Measurements from ENCODE around the gene HDAC4. TPM values are rescaled to one million over a fixed set of nuclear protein-coding genes. Genes with fewer than 3 reads are reported as not detected.

HDAC4 gene
- total RNA-seq, 4 donors from 2014 or later = 30.2 to 103 (median 51.7) TPM

DNA sequence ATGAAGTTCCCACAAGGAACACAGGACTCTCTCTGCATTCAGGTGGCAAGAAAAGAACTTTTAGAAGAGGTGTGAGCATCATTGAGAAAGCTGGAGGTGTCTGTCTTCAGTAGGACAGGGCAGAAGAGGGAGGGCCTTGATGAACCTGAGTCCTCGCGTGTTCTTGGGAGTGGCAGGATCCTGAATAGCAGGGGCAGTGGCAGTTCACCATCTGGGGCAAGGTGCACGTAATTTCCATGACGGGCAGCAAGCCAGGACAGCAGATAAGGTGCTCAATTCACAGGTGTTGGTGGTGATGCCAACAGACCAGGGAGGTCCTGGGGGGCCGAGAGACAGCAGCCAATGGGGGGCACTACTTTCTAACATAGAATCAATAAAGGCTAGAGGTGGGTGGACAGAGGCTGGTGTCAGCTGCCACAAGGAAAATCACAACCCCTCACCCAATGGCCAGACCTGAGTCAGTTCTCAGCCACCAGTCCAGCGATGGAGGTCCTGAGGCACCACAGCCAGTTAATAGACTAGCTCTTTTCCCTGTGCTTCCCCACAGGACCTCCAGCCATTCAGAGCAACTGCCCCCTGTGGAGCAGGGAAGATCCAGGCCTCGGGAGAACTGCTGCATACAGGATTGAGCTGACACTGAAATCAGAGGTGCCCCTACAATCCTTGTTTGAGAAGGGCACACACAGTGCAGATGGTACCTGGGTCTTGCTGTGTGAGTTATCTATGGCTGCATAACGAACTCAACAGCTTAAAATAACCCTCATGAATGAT, 10.9 kb upstream of the HDAC4 start:
- ATAC-seq (ENCODE audit: low FRiP score) = no peak
- TF ChIP-seq, protein P1, sequence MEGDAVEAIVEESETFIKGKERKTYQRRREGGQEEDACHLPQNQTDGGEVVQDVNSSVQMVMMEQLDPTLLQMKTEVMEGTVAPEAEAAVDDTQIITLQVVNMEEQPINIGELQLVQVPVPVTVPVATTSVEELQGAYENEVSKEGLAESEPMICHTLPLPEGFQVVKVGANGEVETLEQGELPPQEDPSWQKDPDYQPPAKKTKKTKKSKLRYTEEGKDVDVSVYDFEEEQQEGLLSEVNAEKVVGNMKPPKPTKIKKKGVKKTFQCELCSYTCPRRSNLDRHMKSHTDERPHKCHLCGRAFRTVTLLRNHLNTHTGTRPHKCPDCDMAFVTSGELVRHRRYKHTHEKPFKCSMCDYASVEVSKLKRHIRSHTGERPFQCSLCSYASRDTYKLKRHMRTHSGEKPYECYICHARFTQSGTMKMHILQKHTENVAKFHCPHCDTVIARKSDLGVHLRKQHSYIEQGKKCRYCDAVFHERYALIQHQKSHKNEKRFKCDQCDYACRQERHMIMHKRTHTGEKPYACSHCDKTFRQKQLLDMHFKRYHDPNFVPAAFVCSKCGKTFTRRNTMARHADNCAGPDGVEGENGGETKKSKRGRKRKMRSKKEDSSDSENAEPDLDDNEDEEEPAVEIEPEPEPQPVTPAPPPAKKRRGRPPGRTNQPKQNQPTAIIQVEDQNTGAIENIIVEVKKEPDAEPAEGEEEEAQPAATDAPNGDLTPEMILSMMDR (IDR thresholded peaks at IDR 0.05) = no peak
- no peak for DNase-seq (ENCODE audit: low spot score)

GRCh38 chr2:239411117-239411516, 10.3 kb upstream of the HDAC4 start:
- ATAC-seq (ENCODE audit: low FRiP score) (no peak), DNase-seq (ENCODE audit: low spot score) (no peak)
- TF ChIP-seq, protein P1 (IDR thresholded peaks at IDR 0.05) = no peak

DNA sequence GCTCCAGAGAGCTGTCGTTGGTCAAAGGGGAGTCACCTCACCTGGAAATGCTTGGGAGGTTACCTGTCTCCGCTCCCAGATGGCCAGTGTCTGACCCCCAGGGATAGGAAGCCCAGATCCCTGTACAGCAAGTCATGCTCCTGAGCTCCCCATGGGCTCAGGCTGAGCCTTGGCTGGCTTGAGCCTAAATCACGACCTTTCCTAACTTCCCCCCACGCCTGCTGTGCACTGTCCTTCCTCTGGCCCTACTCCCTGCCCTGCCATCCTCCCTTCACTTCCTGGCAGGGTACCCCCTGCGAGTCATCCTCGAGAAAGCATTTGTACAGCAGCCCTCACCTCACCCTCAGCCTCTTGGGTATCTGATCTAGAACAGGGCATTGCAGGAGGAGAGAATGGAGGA, 9.2 kb upstream of the HDAC4 start:
- DNase-seq (ENCODE audit: low spot score) (no peak), ATAC-seq (ENCODE audit: low FRiP score) (no peak)
- TF ChIP-seq, protein P1 (IDR thresholded peaks at IDR 0.05) = no peak

DNA sequence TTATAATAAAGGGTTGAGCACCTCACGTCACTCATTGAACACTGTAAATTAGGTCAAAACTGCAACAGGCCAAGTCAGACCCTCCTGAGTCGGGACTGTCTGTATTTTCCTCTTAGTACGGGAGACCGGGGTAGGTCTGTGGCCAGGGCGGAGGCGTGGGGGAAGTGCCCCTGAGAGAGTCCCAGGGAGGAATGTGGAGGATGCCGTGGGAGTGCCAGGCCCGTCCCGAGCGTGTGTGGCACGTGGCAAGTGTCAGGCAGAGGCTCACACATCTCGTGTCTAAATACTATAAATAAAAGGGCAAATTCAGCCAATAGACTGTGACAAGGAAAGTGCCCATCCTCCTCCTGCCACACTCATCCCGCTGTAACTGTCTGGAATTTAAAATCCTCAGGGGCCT, 6.3 kb upstream of the HDAC4 start:
- DNase-seq (ENCODE audit: low spot score) (no peak), ATAC-seq (ENCODE audit: low FRiP score) (no peak)
- TF ChIP-seq, protein P1 (IDR thresholded peaks at IDR 0.05) = no peak

GRCh38 chr2:239406316-239406995, 5.6 kb upstream of the HDAC4 start:
- ATAC-seq (ENCODE audit: low FRiP score) = no peak
- TF ChIP-seq, protein P1 (IDR thresholded peaks at IDR 0.05) = no peak
- no peak for DNase-seq (ENCODE audit: low spot score)

DNA sequence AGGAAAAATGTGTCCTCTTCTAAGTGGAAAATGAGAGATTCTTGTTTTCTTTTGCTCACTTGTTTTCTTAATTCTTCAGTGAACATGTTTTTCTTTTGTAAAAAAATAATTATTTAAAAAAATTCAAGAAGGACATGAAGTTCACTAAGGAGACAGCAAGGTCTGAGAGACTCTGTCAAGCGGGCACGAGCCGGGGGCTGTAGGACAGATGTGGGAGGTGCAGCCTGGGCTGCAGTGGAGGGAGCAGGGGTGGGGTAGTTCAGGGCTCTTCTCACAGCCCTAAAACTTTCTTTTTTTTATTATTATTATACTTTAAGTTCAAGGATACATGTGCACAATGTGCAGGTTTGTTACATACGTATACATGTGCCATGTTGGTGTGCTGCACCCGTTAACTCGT, 4.3 kb upstream of the HDAC4 start:
- DNase-seq (ENCODE audit: low spot score) (no peak), ATAC-seq (ENCODE audit: low FRiP score) (no peak)
- TF ChIP-seq, protein P1 (IDR thresholded peaks at IDR 0.05) = no peak

DNA sequence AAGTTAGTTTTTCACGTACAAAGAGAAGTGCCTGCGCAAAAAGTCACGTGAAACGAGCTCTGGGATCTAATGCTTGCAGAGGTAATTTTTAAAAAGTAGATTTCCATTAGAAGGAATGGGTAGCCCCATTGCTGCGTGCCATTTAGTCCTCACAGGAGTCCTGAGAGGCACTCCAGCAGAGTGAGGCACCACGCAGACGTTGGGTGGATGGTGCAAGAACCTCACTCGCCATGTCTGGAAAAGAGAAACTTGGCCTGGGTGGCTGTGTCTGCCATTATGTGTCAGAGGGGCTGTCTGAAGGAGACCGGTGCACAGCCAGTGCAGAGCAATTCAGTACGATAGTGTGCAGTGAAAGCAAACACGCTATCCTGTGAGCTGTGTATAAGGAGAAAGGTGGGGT, 1.8 kb upstream of the HDAC4 start:
- TF ChIP-seq, protein P1 (IDR thresholded peaks at IDR 0.05) = no peak
- DNase-seq (ENCODE audit: low spot score) (no peak), ATAC-seq (ENCODE audit: low FRiP score) (no peak)
